Stomach (tissue), 9 donors: ENCODE measurements around the gene CACNA1H. TPM values are rescaled to one million over a fixed set of nuclear protein-coding genes. Genes with fewer than 3 reads are reported as not detected.
A peak's percentile ranks its signal among the peaks of the same experiment; 100 is the strongest.

Source experiments
- DNase-seq, 2 donors: peaks; one replicate each; pipeline versions ENCODE4 v3.0.0 to v3.0.0-alpha.2; 2013 to 2019
- H3K27ac ChIP-seq, 5 donors: fragments of 200-600 bp in 4 of 5; sonication (generic) in 4 of 5; one replicate each; pipeline ENCODE4 v1.5.1; 2013 to 2019; ENCODE audit warnings: mild to moderate bottlenecking in 1 of 5, moderate library complexity in 1 of 5
- H3K27me3 ChIP-seq, 3 donors: fragments of 200-600 bp; sonication (generic); one replicate each; pipeline ENCODE4 v1.5.1; 2017 to 2019; ENCODE audit warnings: mixed run types in 1 of 3
- H3K36me3 ChIP-seq, 4 donors: fragments of 200-600 bp; sonication (generic); 1 replicate in 3 of 4; 2 replicates in 1 of 4; pipeline ENCODE4 v1.5.1; 2016 to 2019
- H3K4me1 ChIP-seq, 4 donors: fragments of 200-600 bp; sonication (generic); one replicate each; pipeline ENCODE4 v1.5.1; 2016 to 2019
- H3K4me3 ChIP-seq, 4 donors: fragments of 200-600 bp; sonication (generic) in 3 of 4; one replicate each; pipeline ENCODE4 v1.5.1; 2016 to 2019; ENCODE audit warnings: mild to moderate bottlenecking in 1 of 4
- H3K9me3 ChIP-seq, 4 donors: fragments of 200-600 bp; sonication (generic); one replicate each; pipeline ENCODE4 v1.5.1; 2016 to 2019
- EP300 ChIP-seq: sonication (generic); formaldehyde crosslinking; IDR thresholded peaks from one replicate; pipeline ENCODE4 v1.6.1; 2017; ENCODE audit warnings: antibody characterized with exemption
- POLR2A ChIP-seq, 4 donors: fragments of 450-650 bp; IDR thresholded peaks; one replicate each; pipeline ENCODE4 v1.6.1; 2016; ENCODE audit warnings: antibody characterized with exemption in 4 of 4, control low read depth in 2 of 4, mild to moderate bottlenecking in 1 of 4, moderate library complexity in 1 of 4
- POLR2AphosphoS5 ChIP-seq, 3 donors: sonication (generic); formaldehyde crosslinking; IDR thresholded peaks; one replicate each; pipeline ENCODE4 v1.6.1; 2016; ENCODE audit warnings: antibody characterized with exemption in 3 of 3
- WGBS, 5 donors: extraction: QIAGEN DNeasy Blood & Tissue Kit in 3 of 5; methylation state at CpG; one replicate each; pipeline versions ENCODE4 v1.1.5 to v1.1.7; 2013 to 2018; 5-methylcytosine and 5-hydroxymethylcytosine counted together
- intact Hi-C: fragments of 100-400 bp; cut with DNase I; formaldehyde crosslinking; loops from one replicate; pipeline ENCODE4 v1.15.1; 2023; ENCODE audit warnings: low total_unique reads
- polyA plus RNA-seq, 3 donors: library from polyadenylated mRNA; stranded (reverse); fragments of 200-250 nt; gene quantifications; one replicate each; pipeline ENCODE4 v1.2.3, GENCODE V29; 2013
- total RNA-seq, 5 donors: library from RNA; depleted of rRNA; stranded (reverse); fragments of >200 nt; gene quantifications; one replicate each; pipeline versions ENCODE4 v1.1.0 to v1.2.3, GENCODE V29; 2014 to 2016
- TF ChIP-seq, protein P1 (sequence below), 7 experiments: fragments of 450-650 bp in 4 of 7; fragments of 200-600 bp in 3 of 7; sonication (generic) in 3 of 7; IDR thresholded peaks; one replicate each; pipeline ENCODE4 v1.5.1; 2016 to 2019; ENCODE audit warnings: antibody characterized with exemption in 7 of 7, control low read depth in 2 of 7, mild to moderate bottlenecking in 1 of 7
- donor health status: healthy with polysubstance abuse.
- donor health status: Bipolar disorder and iron deficiency.
- donor health status: healthy.

Gene CACNA1H
- total and polyA plus RNA-seq, 8 donors: 1.5 to 49.6 (median 19.6) TPM

GRCh38 chr16:1158456-1159324 is 5.8 kb downstream of the CACNA1H start:
- Histone ChIP-seq H3K36me3 (no peaks in the 10 kb centered on the region), H3K9me3 (no peaks in the 10 kb centered on the region), H3K27me3 (peaks cover 8 to 94% (median 74%) of the 10 kb centered on the region in 3 donors), H3K27ac (peak overlapping the region in 4 of 5 donors; percentile 76 to 88 (median 80)), H3K4me1 (peaks cover 48 to 99% (median 78%) of the 10 kb centered on the region in 4 donors), H3K4me3 (peak overlapping the region in 1 of 4 donors; percentile 3)
- WGBS, 5 donors: 56 to 74% (median 62%) methylated on average over 18 to 65 of the region's 65 CpGs
- TF ChIP-seq POLR2AphosphoS5 (IDR thresholded peaks at IDR 0.05) (peak; percentile 25 to 73 (median 64)), EP300 (peak; percentile 70), POLR2A (IDR thresholded peaks at IDR 0.05) (no peak)
- TF ChIP-seq, protein P1, sequence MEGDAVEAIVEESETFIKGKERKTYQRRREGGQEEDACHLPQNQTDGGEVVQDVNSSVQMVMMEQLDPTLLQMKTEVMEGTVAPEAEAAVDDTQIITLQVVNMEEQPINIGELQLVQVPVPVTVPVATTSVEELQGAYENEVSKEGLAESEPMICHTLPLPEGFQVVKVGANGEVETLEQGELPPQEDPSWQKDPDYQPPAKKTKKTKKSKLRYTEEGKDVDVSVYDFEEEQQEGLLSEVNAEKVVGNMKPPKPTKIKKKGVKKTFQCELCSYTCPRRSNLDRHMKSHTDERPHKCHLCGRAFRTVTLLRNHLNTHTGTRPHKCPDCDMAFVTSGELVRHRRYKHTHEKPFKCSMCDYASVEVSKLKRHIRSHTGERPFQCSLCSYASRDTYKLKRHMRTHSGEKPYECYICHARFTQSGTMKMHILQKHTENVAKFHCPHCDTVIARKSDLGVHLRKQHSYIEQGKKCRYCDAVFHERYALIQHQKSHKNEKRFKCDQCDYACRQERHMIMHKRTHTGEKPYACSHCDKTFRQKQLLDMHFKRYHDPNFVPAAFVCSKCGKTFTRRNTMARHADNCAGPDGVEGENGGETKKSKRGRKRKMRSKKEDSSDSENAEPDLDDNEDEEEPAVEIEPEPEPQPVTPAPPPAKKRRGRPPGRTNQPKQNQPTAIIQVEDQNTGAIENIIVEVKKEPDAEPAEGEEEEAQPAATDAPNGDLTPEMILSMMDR (IDR thresholded peaks at IDR 0.05): no peak
- DNase-seq: peak in 1 of 2 donors; percentile 85
- intact Hi-C loops: no loop called here

DNA sequence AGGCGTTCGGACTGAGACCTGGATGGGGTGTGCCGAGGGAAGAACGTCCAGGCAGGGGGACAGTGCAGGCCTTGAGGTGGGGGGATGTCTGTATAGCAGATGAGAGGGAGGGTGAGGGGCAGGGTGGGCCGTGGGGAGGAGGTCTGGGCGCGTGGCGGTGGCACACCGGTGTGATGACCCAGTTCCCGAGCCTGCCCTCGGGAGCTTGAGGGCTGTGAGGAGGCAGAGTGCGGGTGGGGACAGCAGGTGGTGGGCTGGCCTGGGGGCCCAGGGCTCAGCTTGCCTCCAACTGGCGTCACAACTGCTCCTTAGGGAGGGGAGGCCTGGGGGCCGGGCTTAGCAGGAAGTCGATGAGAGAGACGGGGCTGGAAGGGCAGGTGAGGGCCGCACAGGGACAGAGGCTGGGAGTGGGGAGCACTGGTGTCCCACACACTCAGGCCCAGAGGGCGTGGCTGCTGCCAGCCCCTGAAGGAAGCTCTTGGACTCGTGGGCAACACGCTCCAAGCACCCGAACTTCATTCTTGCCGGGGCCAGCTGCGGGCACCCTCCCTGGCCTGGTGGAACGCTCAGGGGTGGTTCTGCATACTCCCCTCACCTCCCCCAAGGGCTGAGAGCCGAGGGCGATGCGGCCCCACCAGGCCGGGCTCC is 6.5 kb downstream of the CACNA1H start:
- DNase-seq: peak in 1 of 2 donors; percentile 70
- TF ChIP-seq, protein P1 (IDR thresholded peaks at IDR 0.05): no peak
- TF ChIP-seq EP300: peak; percentile 66
- peak in 1 of 3 donors; percentile 8 for TF ChIP-seq POLR2AphosphoS5 (IDR thresholded peaks at IDR 0.05)
- Histone ChIP-seq H3K27ac (peak overlapping the region in 4 of 5 donors; percentile 76 to 88 (median 80)), H3K9me3 (no peaks in the 10 kb centered on the region), H3K36me3 (no peaks in the 10 kb centered on the region), H3K4me1 (peaks cover 41 to 99% (median 72%) of the 10 kb centered on the region in 4 donors), H3K27me3 (peaks cover 5 to 86% (median 66%) of the 10 kb centered on the region in 3 donors), H3K4me3 (peak overlapping the region in 1 of 4 donors; percentile 3)
- WGBS, 5 donors: 56 to 64% (median 62%) methylated on average over 17 to 28 of the region's 28 CpGs
- intact Hi-C loops: no loop called here

- peaks cover 3 to 79% (median 59%) of the 10 kb centered on the region in 3 donors for H3K27me3 ChIP-seq
- peaks cover 34 to 92% (median 65%) of the 10 kb centered on the region in 4 donors for H3K4me1 ChIP-seq
- DNase-seq: peak in 1 of 2 donors; percentile 63
- peak overlapping the region in 2 of 4 donors; percentile 1 to 3 for H3K4me3 ChIP-seq
- no peaks in the 10 kb centered on the region for H3K9me3 ChIP-seq
- H3K27ac ChIP-seq: peak overlapping the region in 4 of 5 donors; percentile 76 to 88 (median 80)
- no peaks in the 10 kb centered on the region for H3K36me3 ChIP-seq
- 50 to 73% (median 54%) methylated on average over 3 to 56 of the region's 56 CpGs for WGBS, 5 donors
- TF ChIP-seq POLR2AphosphoS5 (IDR thresholded peaks at IDR 0.05) (peak in 1 of 3 donors; percentile 55), POLR2A (IDR thresholded peaks at IDR 0.05) (no peak)
- intact Hi-C loops: no loop called here
Observed at GRCh38 chr16:1159973-1160772, 7.3 kb downstream of the CACNA1H start.

DNA sequence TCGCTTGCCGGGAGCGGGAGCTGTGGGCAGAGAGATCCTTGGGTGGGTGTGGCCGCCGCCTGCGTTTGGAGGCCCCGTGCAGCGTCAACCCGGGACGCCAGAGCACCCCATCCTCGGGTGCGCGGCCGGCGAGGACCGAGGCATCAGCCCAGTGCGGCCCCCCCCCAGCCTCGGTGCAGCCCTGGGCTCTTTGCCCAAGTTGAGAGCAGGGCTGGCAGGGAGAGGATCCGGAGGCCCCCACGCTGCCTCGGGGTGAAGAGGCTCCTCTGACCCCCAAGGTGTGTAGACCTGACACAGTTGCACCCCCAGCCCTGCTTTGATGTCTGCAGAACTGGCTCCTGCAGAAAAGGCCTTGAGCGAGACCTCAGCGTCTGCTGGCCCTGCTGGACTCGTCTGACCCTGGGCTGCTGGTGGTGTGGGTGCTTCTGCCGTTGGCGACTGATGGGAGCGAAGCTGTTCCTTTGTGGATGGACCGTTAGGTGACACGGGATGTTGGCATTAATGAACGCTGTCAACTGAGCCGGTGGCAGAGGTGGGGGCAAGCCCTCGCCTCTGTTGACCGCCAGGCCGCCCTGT is 8.0 kb downstream of the CACNA1H start:
- Histone ChIP-seq H3K9me3 (no peaks in the 10 kb centered on the region), H3K27me3 (peaks cover 3 to 72% (median 52%) of the 10 kb centered on the region in 3 donors), H3K4me1 (peaks cover 27 to 89% (median 60%) of the 10 kb centered on the region in 4 donors), H3K4me3 (peak overlapping the region in 1 of 4 donors; percentile 3), H3K27ac (peak overlapping the region in 3 of 5 donors; percentile 76 to 88 (median 82)), H3K36me3 (no peaks in the 10 kb centered on the region)
- TF ChIP-seq EP300: no peak
- no peak for TF ChIP-seq POLR2AphosphoS5 (IDR thresholded peaks at IDR 0.05)
- no peak for TF ChIP-seq POLR2A (IDR thresholded peaks at IDR 0.05)
- intact Hi-C loops: no loop called here
- 76 to 90% (median 83%) methylated on average over 10 to 34 of the region's 34 CpGs for WGBS, 5 donors
- DNase-seq: no peak
